SK-N-SH (cell line): ENCODE data around the gene AK5. TPM values are rescaled to one million over a fixed set of nuclear protein-coding genes. Genes with fewer than 3 reads are reported as not detected.

Experiments used
- CTCF ChIA-PET: fragments of 300-600, 350-600 bp; formaldehyde crosslinking; extraction: SDS; loops from one replicate; lab custom pipeline; 2021; lab: Yijun Ruan, JAX
- POLR2A ChIA-PET: fragments of 350-600 bp; sonication (Branson Sonifier 250); formaldehyde crosslinking; extraction: SDS; loops from one replicate; lab custom pipeline; 2020; ENCODE audit warnings: antibody characterized with exemption, inconsistent platforms; lab: Yijun Ruan, JAX
- DNase-seq: peaks from one replicate; pipeline ENCODE4 v3.0.0; 2012
- H2AFZ ChIP-seq: fragments of 200-600 bp; sonication (generic); 2 replicates; pipeline ENCODE4 v1.8.1; 2016; ENCODE audit warnings: antibody characterized with exemption, mild to moderate bottlenecking, low read depth
- H3F3A ChIP-seq: fragments of 200-600 bp; sonication (generic); replicated peaks from 2 replicates; pipeline ENCODE3; 2016; ENCODE audit warnings: antibody characterized with exemption, mild to moderate bottlenecking; ENCODE audit not compliant: insufficient read depth
- H3K27ac ChIP-seq, 2 experiments: fragments of 200-500 bp in 1 of 2; fragments of 200-600 bp in 1 of 2; sonication (Bioruptor generic) in 1 of 2; sonication (generic), shearing (Covaris generic) in 1 of 2; 2 replicates each; pipeline versions ENCODE4 v1.5.1 to v1.6.1; 2014 to 2016; ENCODE audit warnings: low read depth in 2 of 2, inconsistent platforms in 1 of 2, low read length in 1 of 2, mild to moderate bottlenecking in 1 of 2, mixed read lengths in 1 of 2
- H3K27me3 ChIP-seq: fragments of 200-600 bp; sonication (generic), shearing (Covaris generic); 2 replicates; pipeline ENCODE4 v1.6.1; 2016; ENCODE audit warnings: mixed run types; ENCODE audit not compliant: insufficient read depth
- H3K36me3 ChIP-seq, 2 experiments: fragments of 200-500 bp in 1 of 2; fragments of 200-600 bp in 1 of 2; sonication (Bioruptor generic) in 1 of 2; sonication (generic) in 1 of 2; replicated peaks in 1 of 2; 2 replicates each; pipeline versions ENCODE3 to v1.5.1; 2014 to 2016; ENCODE audit warnings: low read length in 1 of 2, mild to moderate bottlenecking in 1 of 2; ENCODE audit not compliant: insufficient read depth in 2 of 2, control insufficient read depth in 1 of 2
- H3K4me1 ChIP-seq, 2 experiments: fragments of 200-500 bp in 1 of 2; fragments of 200-600 bp in 1 of 2; sonication (Bioruptor generic) in 1 of 2; sonication (generic), shearing (Covaris generic) in 1 of 2; 2 replicates each; pipeline versions ENCODE4 v1.5.1 to v1.6.1; 2014 to 2016; ENCODE audit warnings: low read depth in 1 of 2, low read length in 1 of 2, mixed run types in 1 of 2; ENCODE audit not compliant: insufficient read depth in 2 of 2, control insufficient read depth in 1 of 2
- H3K4me2 ChIP-seq: fragments of 200-600 bp; sonication (generic), shearing (Covaris generic); 2 replicates; pipeline ENCODE4 v1.6.1; 2017; ENCODE audit warnings: mixed run types
- H3K4me3 ChIP-seq, 2 experiments: fragments of 200-500 bp in 1 of 2; fragments of 200-600 bp in 1 of 2; sonication (Bioruptor generic) in 1 of 2; sonication (generic), shearing (Covaris generic) in 1 of 2; 2 replicates each; pipeline versions ENCODE4 v1.5.1 to v1.8.1; 2014 to 2016; ENCODE audit warnings: low read depth in 2 of 2, inconsistent platforms in 1 of 2, low read length in 1 of 2, mild to moderate bottlenecking in 1 of 2, mixed read lengths in 1 of 2, moderate library complexity in 1 of 2
- H3K79me2 ChIP-seq: fragments of 200-600 bp; sonication (generic); 2 replicates; pipeline ENCODE4 v1.8.1; 2017; ENCODE audit warnings: mild to moderate bottlenecking; ENCODE audit not compliant: insufficient read depth
- H3K9ac ChIP-seq: fragments of 200-600 bp; sonication (generic); 2 replicates; pipeline ENCODE4 v1.6.1; 2017; ENCODE audit warnings: mixed run types
- H3K9me2 ChIP-seq: fragments of 200-600 bp; sonication (generic); 2 replicates; pipeline ENCODE4 v1.6.1; 2017; ENCODE audit warnings: mixed run types
- H3K9me3 ChIP-seq: fragments of 200-600 bp; sonication (generic); 2 replicates; pipeline ENCODE4 v1.6.1; 2017; ENCODE audit warnings: mixed run types, mild to moderate bottlenecking, moderate library complexity
- H4K20me1 ChIP-seq: fragments of 200-600 bp; sonication (generic); 2 replicates; pipeline ENCODE4 v1.6.1; 2017; ENCODE audit warnings: mild to moderate bottlenecking, mixed run types; ENCODE audit not compliant: insufficient read depth
- ELF1 ChIP-seq: IDR thresholded peaks from 2 replicates; pipeline ENCODE4 v1.4.0; 2012
- EZH2phosphoT487 ChIP-seq: fragments of 200-600 bp; sonication (generic); IDR thresholded peaks from 2 replicates; pipeline ENCODE4 v1.6.1; 2017; ENCODE audit warnings: low read depth, mixed run types, mild to moderate bottlenecking, antibody characterized with exemption, moderate library complexity, borderline replicate concordance
- FOSL2 ChIP-seq: IDR thresholded peaks from 2 replicates; pipeline ENCODE4 v1.4.0; 2012; ENCODE audit warnings: low read depth, mild to moderate bottlenecking, moderate library complexity, borderline replicate concordance
- FOXJ3 ChIP-seq: sonication (generic); formaldehyde crosslinking; IDR thresholded peaks from 2 replicates; pipeline ENCODE4 v1.5.1; 2020; ENCODE audit warnings: mild to moderate bottlenecking, missing genetic modification reagents
- GABPA ChIP-seq: IDR thresholded peaks from 2 replicates; pipeline ENCODE4 v1.4.0; 2012; ENCODE audit warnings: low read depth, mild to moderate bottlenecking
- GATA2 ChIP-seq: sonication (generic); formaldehyde crosslinking; IDR thresholded peaks from 2 replicates; pipeline ENCODE4 v1.5.0; 2020; ENCODE audit warnings: mild to moderate bottlenecking, missing genetic modification reagents
- JUND ChIP-seq: IDR thresholded peaks from 2 replicates; pipeline ENCODE4 v1.4.0; 2012
- MAX ChIP-seq: IDR thresholded peaks from 2 replicates; pipeline ENCODE4 v1.4.0; 2012; ENCODE audit warnings: low read depth
- NRF1 ChIP-seq: IDR thresholded peaks from 2 replicates; pipeline ENCODE4 v1.6.1; 2012; ENCODE audit warnings: low read depth, mild to moderate bottlenecking, low read length
- PBX3 ChIP-seq: IDR thresholded peaks from 2 replicates; pipeline ENCODE4; 2012
- RCOR1 ChIP-seq: fragments of 150-350 bp; IDR thresholded peaks from 2 replicates; pipeline ENCODE4 v1.6.1; 2017; ENCODE audit warnings: antibody characterized with exemption, low read length
- REST ChIP-seq: IDR thresholded peaks from 2 replicates; pipeline ENCODE4 v1.6.1; 2012; ENCODE audit warnings: mild to moderate bottlenecking, low read depth, low read length, moderate library complexity
- SIN3A ChIP-seq: IDR thresholded peaks from 2 replicates; pipeline ENCODE4 v1.6.1; 2012; ENCODE audit warnings: low read depth, mild to moderate bottlenecking, low read length, moderate library complexity, borderline replicate concordance
- TAF1 ChIP-seq: IDR thresholded peaks from 2 replicates; pipeline ENCODE4 v1.6.1; 2012; ENCODE audit warnings: low read depth, mild to moderate bottlenecking, low read length, moderate library complexity, borderline replicate concordance
- TEAD4 ChIP-seq: IDR thresholded peaks from 2 replicates; pipeline ENCODE4 v1.4.0; 2012; ENCODE audit warnings: mild to moderate bottlenecking, borderline replicate concordance; ENCODE audit not compliant: insufficient read depth
- USF1 ChIP-seq: IDR thresholded peaks from 2 replicates; pipeline ENCODE4 v1.4.0; 2012; ENCODE audit warnings: low read depth, borderline replicate concordance
- USF2 ChIP-seq: fragments of 150-350 bp; IDR thresholded peaks from 2 replicates; pipeline ENCODE4 v1.6.1; 2017; ENCODE audit warnings: antibody characterized with exemption, low read length, low read depth, borderline replicate concordance
- WGBS: methylation state at CpG from one replicate; pipeline ENCODE4 v1.1.6; 2017; ENCODE audit warnings: low lambda C conversion rate; 5-methylcytosine and 5-hydroxymethylcytosine counted together
- polyA plus RNA-seq, 3 experiments: library from polyadenylated mRNA; depleted of rRNA; stranded (reverse); fragments of >200 nt; gene quantifications; 2 replicates each; pipeline ENCODE4 v1.2.3, GENCODE V29; 2012

The AK5 gene
- polyA plus RNA-seq, 1 of the 3 experiments (the other 2 are of a cell fraction), result 22.9 TPM

- Histone ChIP-seq H3K9me3 (no peaks in the 10 kb centered on the region), H3K9ac (no peak overlapping the region), H3K27me3 (no peaks in the 10 kb centered on the region), H3K36me3 (no peaks in the 10 kb centered on the region), H3F3A (peaks cover 6% of the 10 kb centered on the region), H4K20me1 (no peaks in the 10 kb centered on the region), H3K9me2 (no peaks in the 10 kb centered on the region), H2AFZ (no peak overlapping the region), H3K4me1 (peaks cover 0 to 8% of the 10 kb centered on the region in 2 experiments; a peak in 1 of 4 replicates), H3K27ac (peak overlapping the region in 1 of 2 experiments; percentile 47; a peak in 1 of 4 replicates), H3K79me2 (no peaks in the 10 kb centered on the region), H3K4me2 (no peak overlapping the region), H3K4me3 (no peak overlapping the region)
- CTCF ChIA-PET, result no interaction called here
- WGBS, result 87% methylated on average over 4 of the region's 4 CpGs
- no peak for TF ChIP-seq FOXJ3
- TF ChIP-seq SIN3A, result no peak
- POLR2A ChIA-PET, result no interaction called here
- no peak for DNase-seq
Measured at GRCh38 chr1:77468257-77468948, 186.6 kb downstream of the AK5 start.

GRCh38 chr1:77468949-77469710 is 187.3 kb downstream of the AK5 start:
- CTCF ChIA-PET, result no interaction called here
- no peak overlapping the region for H2AFZ ChIP-seq

More at GRCh38 chr1:77468949-77469710, 187.3 kb downstream of the AK5 start:
- no peaks in the 10 kb centered on the region for H3K36me3 ChIP-seq
- H3K27ac ChIP-seq, result peak overlapping the region in 1 of 2 experiments; percentile 47; a peak in 1 of 4 replicates
- H3K79me2 ChIP-seq, result no peaks in the 10 kb centered on the region
- DNase-seq, result no peak
- H3K27me3 ChIP-seq, result no peaks in the 10 kb centered on the region
- WGBS, result 95% methylated on average over 5 of the region's 5 CpGs
- H3F3A ChIP-seq, result peaks cover 9% of the 10 kb centered on the region
- H3K9ac ChIP-seq, result no peak overlapping the region
- H3K4me2 ChIP-seq, result no peak overlapping the region
- TF ChIP-seq MAX, result no peak
- no peak for TF ChIP-seq USF1
- no peak for TF ChIP-seq PBX3
- TF ChIP-seq NRF1, result no peak
- TF ChIP-seq JUND, result no peak
- no peak for TF ChIP-seq FOSL2
- no peak for TF ChIP-seq GABPA
- TF ChIP-seq EZH2phosphoT487, result no peak
- TF ChIP-seq REST, result no peak
- TF ChIP-seq RCOR1, result no peak
- TF ChIP-seq GATA2 (CRISPR knock-in tag), result no peak
- TF ChIP-seq TEAD4, result no peak
- TF ChIP-seq ELF1, result no peak
- TF ChIP-seq USF2, result no peak
- TF ChIP-seq FOXJ3, result no peak
- TF ChIP-seq TAF1, result no peak
- POLR2A ChIA-PET, result no interaction called here
- peaks cover 0 to 11% of the 10 kb centered on the region in 2 experiments; a peak in 1 of 4 replicates for H3K4me1 ChIP-seq
- no peaks in the 10 kb centered on the region for H4K20me1 ChIP-seq
- no peak overlapping the region for H3K4me3 ChIP-seq
- H3K9me2 ChIP-seq, result no peaks in the 10 kb centered on the region
- no peaks in the 10 kb centered on the region for H3K9me3 ChIP-seq
